WTC11 (cell line): ENCODE data around the gene TMEM41B. TPM values are rescaled to one million over a fixed set of nuclear protein-coding genes. Genes with fewer than 3 reads are reported as not detected.
A peak's percentile ranks its signal among the peaks of the same experiment; 100 is the strongest.
"Not testable (repeated sequence)": the region's sequence is repeated elsewhere in the genome, so short reads cannot be mapped to it uniquely, and the experiment has no call there.

Source experiments
- ATAC-seq: fragments of 200-7000 bp; cut with Tn5 transposase; 2 replicates; pipeline ENCODE4 v1.10.0; 2021; ENCODE audit warnings: mild to moderate bottlenecking, moderate library complexity
- CTCF ChIA-PET: fragments of 300-600 bp; sonication (Branson Sonifier 250); formaldehyde crosslinking; loops from one replicate; lab custom pipeline; 2021; ENCODE audit warnings: antibody characterized with exemption; lab: Charles Lee
- POLR2A ChIA-PET: fragments of 350-600 bp; sonication (Branson Sonifier 250); formaldehyde crosslinking; loops from one replicate; lab custom pipeline; 2021; ENCODE audit warnings: antibody characterized with exemption; lab: Charles Lee
- DNase-seq: peaks from one replicate; pipeline ENCODE4 v3.0.0; 2021; ENCODE audit warnings: low spot score
- H3K27ac Mint-ChIP-seq: 2 replicates; pipeline ENCODE4 v1.8.0; 2021; ENCODE audit warnings: mixed read lengths
- H3K27me3 Mint-ChIP-seq: 2 replicates; pipeline ENCODE4 v1.8.0; 2021; ENCODE audit warnings: low read depth, mild to moderate bottlenecking, moderate library complexity, mixed read lengths
- H3K36me3 Mint-ChIP-seq: 2 replicates; pipeline ENCODE4 v1.8.0; 2021; ENCODE audit warnings: mixed read lengths
- H3K4me1 Mint-ChIP-seq: 2 replicates; pipeline ENCODE4 v1.8.0; 2022; ENCODE audit warnings: mixed read lengths
- H3K4me3 Mint-ChIP-seq: 2 replicates; pipeline ENCODE4 v1.8.0; 2021; ENCODE audit warnings: mild to moderate bottlenecking, moderate library complexity, mixed read lengths
- H3K9me3 Mint-ChIP-seq: 2 replicates; pipeline ENCODE4 v1.8.0; 2021; ENCODE audit warnings: mixed read lengths
- CBFB ChIP-seq: sonication (generic); formaldehyde crosslinking; IDR thresholded peaks from 2 replicates; pipeline ENCODE4 v1.8.1; 2022; ENCODE audit warnings: mild to moderate bottlenecking, low read depth, missing genetic modification reagents
- CDX4 ChIP-seq: fragments of 250-450 bp; sonication (Bioruptor Pico); IDR thresholded peaks from 2 replicates; pipeline ENCODE4 v1.9.0; 2021; ENCODE audit warnings: moderate library complexity, mild to moderate bottlenecking, inconsistent platforms, borderline replicate concordance
- E2F5 ChIP-seq: sonication (generic); formaldehyde crosslinking; IDR thresholded peaks from 2 replicates; pipeline ENCODE4 v1.8.1; 2022; ENCODE audit warnings: mild to moderate bottlenecking, moderate library complexity, missing genetic modification reagents
- ELF4 ChIP-seq: sonication (generic); formaldehyde crosslinking; IDR thresholded peaks from 2 replicates; pipeline ENCODE4 v1.8.1; 2022; ENCODE audit warnings: low read depth, mild to moderate bottlenecking, moderate library complexity, missing genetic modification reagents
- EMX1 ChIP-seq: fragments of 250-450 bp; sonication (Bioruptor Pico); IDR thresholded peaks from 2 replicates; pipeline ENCODE4 v1.8.0; 2021; ENCODE audit warnings: mild to moderate bottlenecking
- ERG ChIP-seq: fragments of 250-450 bp; sonication (Bioruptor Pico); IDR thresholded peaks from 2 replicates; pipeline ENCODE4 v1.8.0; 2021; ENCODE audit warnings: mild to moderate bottlenecking
- FOXK1 ChIP-seq: sonication (generic); formaldehyde crosslinking; IDR thresholded peaks from 2 replicates; pipeline ENCODE4 v1.8.0; 2022; ENCODE audit warnings: mild to moderate bottlenecking, moderate library complexity, missing genetic modification reagents
- NR2C2 ChIP-seq: sonication (generic); formaldehyde crosslinking; IDR thresholded peaks from 2 replicates; pipeline ENCODE4 v1.8.0; 2022; ENCODE audit warnings: mild to moderate bottlenecking, missing genetic modification reagents
- PRRX2 ChIP-seq: fragments of 250-450 bp; sonication (Bioruptor Pico); IDR thresholded peaks from 2 replicates; pipeline ENCODE4 v1.8.0; 2021; ENCODE audit warnings: mild to moderate bottlenecking
- ZNF138 ChIP-seq: sonication (generic); formaldehyde crosslinking; conservative IDR thresholded peaks from 2 replicates; pipeline ENCODE4 v1.8.1; 2022; ENCODE audit warnings: mild to moderate bottlenecking, moderate library complexity, missing genetic modification reagents
- ZNF219 ChIP-seq: sonication (generic); formaldehyde crosslinking; IDR thresholded peaks from 2 replicates; pipeline ENCODE4 v1.8.0; 2023; ENCODE audit warnings: missing genetic modification reagents, mild to moderate bottlenecking, borderline replicate concordance
- ZNF423 ChIP-seq: fragments of 250-450 bp; sonication (Bioruptor Pico); IDR thresholded peaks from 2 replicates; pipeline ENCODE4 v2.1.2; 2022; ENCODE audit warnings: mild to moderate bottlenecking, moderate library complexity
- ZNF671 ChIP-seq: fragments of 250-450 bp; sonication (Bioruptor Pico); IDR thresholded peaks from 2 replicates; pipeline ENCODE4 v1.8.0; 2021; ENCODE audit warnings: mild to moderate bottlenecking
- ZSCAN18 ChIP-seq: fragments of 250-450 bp; sonication (Bioruptor Pico); IDR thresholded peaks from 2 replicates; pipeline ENCODE4 v2.1.2; 2022; ENCODE audit warnings: mild to moderate bottlenecking, moderate library complexity
- total RNA-seq: library from RNA; stranded (reverse); gene quantifications from 3 replicates; pipeline ENCODE4 v1.2.3, GENCODE V29; 2021

TMEM41B gene
- total RNA-seq, 1 experiment from 2014 or later: 45.8 TPM

GRCh38 chr11:9330387-9331384, 16.3 kb upstream of the TMEM41B start (continued):
- no peak for TF ChIP-seq ZSCAN18
- no peak for TF ChIP-seq FOXK1
- no peak for TF ChIP-seq ELF4 (CRISPR knock-in tag)
- TF ChIP-seq CBFB (CRISPR knock-in tag): no peak
- no peak for TF ChIP-seq NR2C2 (CRISPR knock-in tag)
- TF ChIP-seq ZNF423 (CRISPR knock-in tag): no peak
- no peak for TF ChIP-seq ZNF671 (CRISPR knock-in tag)
- TF ChIP-seq ZNF138: no peak
- TF ChIP-seq, all 79 proteins: peak for 0

- no peak for ATAC-seq
- Mint-ChIP-seq H3K4me1 (peaks cover 30% of the 10 kb centered on the region), H3K9me3 (no peaks in the 10 kb centered on the region), H3K36me3 (no peaks in the 10 kb centered on the region), H3K27ac (no peak overlapping the region; the same call in 1 of the 2 replicates), H3K27me3 (peaks cover 5% of the 10 kb centered on the region), H3K4me3 (no peak overlapping the region)
- DNase-seq: no peak
- TF ChIP-seq ZSCAN18 (no peak), CDX4 (no peak), EMX1 (CRISPR knock-in tag) (no peak), ZNF219 (no peak), E2F5 (CRISPR knock-in tag) (no peak), ERG (CRISPR knock-in tag) (no peak), PRRX2 (CRISPR knock-in tag) (no peak)
- CTCF ChIA-PET: interaction anchor here (0.6 to 1.2 kb wide), 2 partner anchors 87 to 186 kb away, joined by 3 read pairs; no protein-coding TSS in a partner anchor
- POLR2A ChIA-PET: no interaction called here
These were observed 5.7 kb upstream of the TMEM41B start for GRCh38 chr11:9320047-9320446.

- POLR2A ChIA-PET: not testable (repeated sequence)
- peak overlapping the region; percentile 75 for H3K27ac Mint-ChIP-seq
These were observed 5.1 kb upstream of the TMEM41B start for GRCh38 chr11:9319377-9320001.

More at GRCh38 chr11:9319377-9320001, 5.1 kb upstream of the TMEM41B start:
- peaks cover 33% of the 10 kb centered on the region for H3K4me1 Mint-ChIP-seq
- CTCF ChIA-PET: interaction anchor here (0.6 to 1.2 kb wide), 2 partner anchors 87 to 187 kb away, joined by 3 read pairs; no protein-coding TSS in a partner anchor
- ATAC-seq, H3K36me3 Mint-ChIP-seq, H3K27me3 Mint-ChIP-seq, DNase-seq, H3K9me3 Mint-ChIP-seq: not testable (repeated sequence)
- H3K4me3 Mint-ChIP-seq: peak overlapping the region; percentile 20
